Activated naive CD4-positive, alpha-beta T cell treated with anti-CD3 and anti-CD28 coated beads, Interleukin-2, amount 10 ng/mL, durations not matched to agents 7 days and 5 days (primary cell): ENCODE measurements around the gene TRMT1.

Source experiments
- CTCF ChIA-PET: fragments of 350-600 bp; sonication (Branson Sonifier 250); formaldehyde crosslinking; loops from one replicate; lab custom pipeline; 2021; ENCODE audit warnings: antibody characterized with exemption; lab: Charles Lee
- DNase-seq: peaks from one replicate; pipeline ENCODE4 v3.0.0-alpha.2; 2020
- H3K27ac Mint-ChIP-seq: one replicate; pipeline ENCODE4 v1.8.0; 2021; ENCODE audit warnings: mild to moderate bottlenecking, moderate library complexity, mixed read lengths
- H3K27me3 Mint-ChIP-seq: one replicate; pipeline ENCODE4 v1.8.0; 2021; ENCODE audit warnings: mild to moderate bottlenecking, mixed read lengths
- H3K36me3 Mint-ChIP-seq: one replicate; pipeline ENCODE4 v1.8.0; 2021; ENCODE audit warnings: mixed read lengths
- H3K4me1 Mint-ChIP-seq: one replicate; pipeline ENCODE4 v1.8.0; 2021; ENCODE audit warnings: mixed read lengths
- H3K4me3 Mint-ChIP-seq: one replicate; pipeline ENCODE4 v1.8.0; 2021; ENCODE audit warnings: mild to moderate bottlenecking, moderate library complexity, mixed read lengths
- H3K9me3 Mint-ChIP-seq: one replicate; pipeline ENCODE4 v1.8.0; 2021; ENCODE audit warnings: mixed read lengths

TRMT1 gene

GRCh38 chr19:13066933-13067807 lies 49.4 kb downstream of the TRMT1 start:
- Mint-ChIP-seq H3K27me3 (peaks cover 29% of the 10 kb centered on the region), H3K9me3 (no peaks in the 10 kb centered on the region), H3K36me3 (no peaks in the 10 kb centered on the region), H3K27ac (no peak overlapping the region), H3K4me3 (no peak overlapping the region), H3K4me1 (no peaks in the 10 kb centered on the region)
- DNase-seq: no peak
- CTCF ChIA-PET: interaction anchor here (0.6 to 2.2 kb wide), 2 partner anchors 27 to 220 kb away, joined by 3 to 8 read pairs; no protein-coding TSS in a partner anchor

- H3K27ac Mint-ChIP-seq: no peak overlapping the region
- DNase-seq: no peak
- peaks cover 3% of the 10 kb centered on the region for H3K4me1 Mint-ChIP-seq
- no peak overlapping the region for H3K4me3 Mint-ChIP-seq
- no peaks in the 10 kb centered on the region for H3K9me3 Mint-ChIP-seq
- H3K36me3 Mint-ChIP-seq: no peaks in the 10 kb centered on the region
- peaks cover 35% of the 10 kb centered on the region for H3K27me3 Mint-ChIP-seq
- CTCF ChIA-PET: interaction anchor here (0.6 kb wide), 1 partner anchor 219 kb away, joined by 3 read pairs; no protein-coding TSS in a partner anchor
Measured at GRCh38 chr19:13066226-13066625, 50.3 kb downstream of the TRMT1 start.

GRCh38 chr19:13064092-13064489 lies 52.4 kb downstream of the TRMT1 start:
- H3K27ac Mint-ChIP-seq: no peak overlapping the region
- H3K27me3 Mint-ChIP-seq: peaks cover 49% of the 10 kb centered on the region
- H3K4me3 Mint-ChIP-seq: no peak overlapping the region
- H3K9me3 Mint-ChIP-seq: no peaks in the 10 kb centered on the region
- CTCF ChIA-PET: interaction anchor here (1.0 to 1.5 kb wide), 4 partner anchors 10 to 87 kb away, joined by 4 to 6 read pairs (median 4); no protein-coding TSS in a partner anchor
- H3K36me3 Mint-ChIP-seq: no peaks in the 10 kb centered on the region
- no peak for DNase-seq
- peaks cover 11% of the 10 kb centered on the region for H3K4me1 Mint-ChIP-seq

GRCh38 chr19:13063461-13064091 lies 53.0 kb downstream of the TRMT1 start:
- H3K27ac Mint-ChIP-seq: no peak overlapping the region
- H3K4me1 Mint-ChIP-seq: peaks cover 11% of the 10 kb centered on the region

DNA sequence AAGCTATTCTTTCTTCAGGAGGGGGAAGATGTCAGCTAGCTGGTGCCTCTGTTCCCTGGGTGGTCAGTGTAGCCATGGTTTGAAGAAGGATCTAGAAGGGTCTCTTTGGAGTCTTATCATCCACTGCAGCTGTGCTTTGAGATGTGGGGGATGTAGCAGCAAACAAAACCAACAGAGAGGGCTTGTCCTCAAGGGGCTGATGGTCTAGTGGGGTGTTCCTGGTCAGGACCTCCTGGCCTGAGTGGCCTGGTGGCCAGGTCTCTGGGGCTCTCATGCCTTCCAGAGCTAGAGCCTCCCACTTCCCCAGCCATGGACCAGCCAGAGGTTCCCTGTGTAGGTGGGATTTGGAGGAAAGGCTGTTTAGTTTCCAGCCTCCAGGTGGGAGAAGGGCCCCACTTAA lies 54.2 kb downstream of the TRMT1 start:
- H3K27me3 Mint-ChIP-seq: peaks cover 55% of the 10 kb centered on the region
- CTCF ChIA-PET: interaction anchor here (0.6 to 6.1 kb wide), 15 partner anchors 8 to 150 kb away, joined by 3 to 81 read pairs (median 11); no protein-coding TSS in a partner anchor

More at GRCh38 chr19:13063461-13064091, 53.0 kb downstream of the TRMT1 start:
- CTCF ChIA-PET: interaction anchor here (1.0 to 6.1 kb wide), 5 partner anchors 9 to 86 kb away, joined by 4 to 71 read pairs (median 4); no protein-coding TSS in a partner anchor
- no peaks in the 10 kb centered on the region for H3K36me3 Mint-ChIP-seq
- DNase-seq: no peak
- H3K27me3 Mint-ChIP-seq: peaks cover 53% of the 10 kb centered on the region
- H3K9me3 Mint-ChIP-seq: no peaks in the 10 kb centered on the region
- H3K4me3 Mint-ChIP-seq: no peak overlapping the region

DNA sequence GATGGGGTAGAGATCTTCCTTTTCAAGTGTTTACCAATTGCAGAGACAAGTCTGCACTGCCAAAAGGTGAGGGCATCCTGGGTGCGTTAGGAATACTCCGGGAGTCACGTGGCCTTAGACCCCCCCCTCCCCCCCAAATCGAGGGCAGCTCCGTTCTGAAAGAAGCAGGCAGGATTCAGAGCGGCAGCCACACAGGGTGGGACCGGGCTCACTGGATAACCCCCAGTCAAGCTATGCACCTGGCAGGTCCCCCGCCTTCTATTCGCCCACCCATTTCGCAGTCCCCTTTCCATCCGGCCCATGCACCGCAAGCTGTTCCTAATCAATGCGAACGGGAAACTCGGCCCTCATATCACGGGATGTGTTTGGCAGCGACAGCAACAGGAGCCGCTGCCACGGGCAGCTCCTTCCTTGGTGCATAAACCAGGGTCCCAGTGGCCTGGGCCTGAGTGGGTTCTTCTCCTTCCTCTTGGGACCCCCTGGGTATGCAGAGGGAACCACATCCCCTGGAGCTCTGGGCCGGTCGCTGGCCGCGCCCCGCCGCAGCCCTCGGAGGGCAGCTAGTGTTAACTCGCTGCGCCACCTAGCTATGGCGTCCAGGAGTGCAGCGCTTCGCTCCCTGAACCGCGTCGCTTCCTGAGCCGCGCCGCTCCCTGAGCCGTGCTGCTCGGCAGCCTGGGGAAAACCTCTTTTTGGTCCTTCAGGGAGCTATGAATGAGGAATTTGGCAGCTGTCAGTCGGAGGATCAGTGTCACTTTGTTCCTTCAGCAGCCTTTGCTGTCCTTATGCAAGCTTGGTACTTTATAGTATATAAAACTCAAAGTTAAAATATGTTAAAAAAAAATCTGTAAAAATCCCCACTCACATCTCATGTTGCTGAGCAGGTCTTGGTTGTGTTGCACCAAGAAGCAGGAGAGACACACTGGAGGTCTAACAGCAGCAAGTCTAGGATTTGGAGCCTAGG lies 55.3 kb downstream of the TRMT1 start:
- CTCF ChIA-PET: interaction anchor here (0.6 to 6.1 kb wide), 30 partner anchors 9 to 172 kb away, joined by 3 to 81 read pairs (median 6); no protein-coding TSS in a partner anchor
- peak overlapping the region; percentile 67 for H3K4me3 Mint-ChIP-seq

More for the DNA sequence above, 54.2 kb downstream of the TRMT1 start:
- Mint-ChIP-seq H3K9me3 (no peaks in the 10 kb centered on the region), H3K4me1 (peaks cover 11% of the 10 kb centered on the region), H3K27ac (no peak overlapping the region), H3K4me3 (no peak overlapping the region), H3K36me3 (no peaks in the 10 kb centered on the region)
- no peak for DNase-seq

GRCh38 chr19:13060233-13060963 lies 56.1 kb downstream of the TRMT1 start:
- Mint-ChIP-seq H3K9me3 (no peaks in the 10 kb centered on the region), H3K27me3 (peaks cover 71% of the 10 kb centered on the region), H3K27ac (no peak overlapping the region), H3K4me3 (peak overlapping the region; percentile 67), H3K4me1 (peaks cover 11% of the 10 kb centered on the region), H3K36me3 (no peaks in the 10 kb centered on the region)
- no peak for DNase-seq
- CTCF ChIA-PET: interaction anchor here (0.6 to 6.1 kb wide), 22 partner anchors 8 to 173 kb away, joined by 3 to 81 read pairs (median 10); no protein-coding TSS in a partner anchor

More for the DNA sequence above, 55.3 kb downstream of the TRMT1 start:
- no peak overlapping the region for H3K27ac Mint-ChIP-seq
- H3K9me3 Mint-ChIP-seq: no peaks in the 10 kb centered on the region
- peaks cover 11% of the 10 kb centered on the region for H3K4me1 Mint-ChIP-seq
- peaks cover 63% of the 10 kb centered on the region for H3K27me3 Mint-ChIP-seq
- peak; percentile 85 for DNase-seq
- H3K36me3 Mint-ChIP-seq: no peaks in the 10 kb centered on the region

GRCh38 chr19:13058951-13059660 lies 57.4 kb downstream of the TRMT1 start:
- no peaks in the 10 kb centered on the region for H3K9me3 Mint-ChIP-seq
- CTCF ChIA-PET: interaction anchor here (0.7 to 6.1 kb wide), 7 partner anchors 15 to 94 kb away, joined by 3 to 81 read pairs (median 35); no protein-coding TSS in a partner anchor
- no peak overlapping the region for H3K4me3 Mint-ChIP-seq
- no peaks in the 10 kb centered on the region for H3K36me3 Mint-ChIP-seq
- no peak for DNase-seq
- H3K4me1 Mint-ChIP-seq: peaks cover 11% of the 10 kb centered on the region
- H3K27me3 Mint-ChIP-seq: peaks cover 79% of the 10 kb centered on the region
- no peak overlapping the region for H3K27ac Mint-ChIP-seq

- Mint-ChIP-seq H3K27me3 (peaks cover 79% of the 10 kb centered on the region), H3K36me3 (no peaks in the 10 kb centered on the region), H3K9me3 (no peaks in the 10 kb centered on the region), H3K27ac (no peak overlapping the region), H3K4me3 (no peak overlapping the region), H3K4me1 (peaks cover 11% of the 10 kb centered on the region)
- CTCF ChIA-PET: interaction anchor here (1.0 to 6.1 kb wide), 5 partner anchors 13 to 93 kb away, joined by 3 to 81 read pairs (median 13); no protein-coding TSS in a partner anchor
- DNase-seq: no peak
Measured at GRCh38 chr19:13057744-13058143, 58.8 kb downstream of the TRMT1 start.

- Mint-ChIP-seq H3K27ac (no peak overlapping the region), H3K9me3 (no peaks in the 10 kb centered on the region)
- CTCF ChIA-PET: interaction anchor here (1.6 to 6.1 kb wide), 4 partner anchors 13 to 92 kb away, joined by 6 to 81 read pairs (median 42); no protein-coding TSS in a partner anchor
Measured at GRCh38 chr19:13057147-13057572, 59.4 kb downstream of the TRMT1 start.

GRCh38 chr19:13056052-13056660 lies 60.4 kb downstream of the TRMT1 start:
- Mint-ChIP-seq H3K27me3 (peaks cover 79% of the 10 kb centered on the region), H3K9me3 (no peaks in the 10 kb centered on the region), H3K36me3 (no peaks in the 10 kb centered on the region), H3K4me3 (no peak overlapping the region), H3K27ac (no peak overlapping the region), H3K4me1 (peaks cover 14% of the 10 kb centered on the region)
- CTCF ChIA-PET: interaction anchor here (3.0 kb wide), 1 partner anchor 91 kb away, joined by 13 read pairs; no protein-coding TSS in a partner anchor
- DNase-seq: no peak

More at GRCh38 chr19:13057147-13057572, 59.4 kb downstream of the TRMT1 start:
- no peak for DNase-seq
- Mint-ChIP-seq H3K4me3 (no peak overlapping the region), H3K27me3 (peaks cover 79% of the 10 kb centered on the region), H3K36me3 (no peaks in the 10 kb centered on the region), H3K4me1 (peaks cover 11% of the 10 kb centered on the region)
